Stimulated activated CD4-positive, alpha-beta T cell treated with anti-CD3 and anti-CD28 coated beads, Interleukin-12 subunit alpha, Interleukin-12 subunit beta, amount 100 ng/mL, for 4 hours (primary cell): ENCODE results near the gene TMEM248.

ENCODE experiments used
- DNase-seq: peaks from one replicate; pipeline ENCODE4 v3.0.0-alpha.2; 2020

TMEM248 gene

GRCh38 chr7:67006965-67007364 lies 85.9 kb downstream of the TMEM248 start:
- no peak for DNase-seq
